Endodermal cell (in vitro differentiated cells): ENCODE data around the gene SPATA33. TPM values are rescaled to one million over a fixed set of nuclear protein-coding genes. Genes with fewer than 3 reads are reported as not detected.
A peak's percentile ranks its signal among the peaks of the same experiment; 100 is the strongest.
"Not testable (repeated sequence)": the region's sequence is repeated elsewhere in the genome, so short reads cannot be mapped to it uniquely, and the experiment has no call there.

ENCODE experiments used
- DNase-seq: peaks from one replicate; pipeline ENCODE4 v3.0.0-alpha.2; 2017
- H3K27ac ChIP-seq: 2 replicates; pipeline ENCODE4 v1.5.1; 2013; ENCODE audit warnings: mild to moderate bottlenecking, low read depth, low read length, moderate library complexity
- H3K27me3 ChIP-seq: 2 replicates; pipeline ENCODE4 v1.6.1; 2013; ENCODE audit warnings: mild to moderate bottlenecking, low read length, moderate library complexity; ENCODE audit not compliant: insufficient read depth, control insufficient read depth, poor library complexity, severe bottlenecking
- H3K36me3 ChIP-seq: 2 replicates; pipeline ENCODE4 v1.7.0; 2013; ENCODE audit warnings: mild to moderate bottlenecking, low read length, moderate library complexity; ENCODE audit not compliant: control insufficient read depth, insufficient read depth
- H3K4me1 ChIP-seq: one replicate; pipeline ENCODE4 v1.7.0; 2013; ENCODE audit warnings: low read length; ENCODE audit not compliant: control insufficient read depth, insufficient read depth
- H3K4me3 ChIP-seq: 2 replicates; pipeline ENCODE4 v1.5.1; 2013; ENCODE audit warnings: mild to moderate bottlenecking, low read length, moderate library complexity
- H3K9ac ChIP-seq: 2 replicates; pipeline ENCODE4 v1.6.1; 2013; ENCODE audit warnings: mild to moderate bottlenecking, low read length, moderate library complexity; ENCODE audit not compliant: poor library complexity, severe bottlenecking; ENCODE audit errors: extremely low read depth
- H3K9me3 ChIP-seq: 2 replicates; pipeline ENCODE4 v1.6.1; 2013; ENCODE audit warnings: mild to moderate bottlenecking, low read length, moderate library complexity; ENCODE audit not compliant: control insufficient read depth
- H3K27ac Mint-ChIP-seq: 2 replicates; pipeline ENCODE4 v1.8.0; 2020; ENCODE audit warnings: mixed read lengths
- H3K27me3 Mint-ChIP-seq: 2 replicates; pipeline ENCODE4 v1.8.0; 2021; ENCODE audit warnings: mild to moderate bottlenecking, mixed read lengths; ENCODE audit not compliant: insufficient read depth
- H3K36me3 Mint-ChIP-seq: 2 replicates; pipeline ENCODE4 v1.8.0; 2020; ENCODE audit warnings: low read depth, mixed read lengths
- H3K4me1 Mint-ChIP-seq: 2 replicates; pipeline ENCODE4 v1.8.0; 2020; ENCODE audit warnings: mixed read lengths
- H3K4me3 Mint-ChIP-seq: 2 replicates; pipeline ENCODE4 v1.8.0; 2020; ENCODE audit warnings: mild to moderate bottlenecking, moderate library complexity, mixed read lengths
- H3K9me3 Mint-ChIP-seq: 2 replicates; pipeline ENCODE4 v1.8.0; 2020; ENCODE audit warnings: mild to moderate bottlenecking, mixed read lengths
- CTCF ChIP-seq: fragments of 200-600 bp; sonication (generic); conservative IDR thresholded peaks from 2 replicates; pipeline ENCODE4 v1.5.0; 2021; ENCODE audit warnings: antibody characterized with exemption, mild to moderate bottlenecking
- WGBS, 2 experiments: methylation state at CpG; one replicate each; pipeline versions ENCODE4 v1.1.5 to v1.1.7; 2013; ENCODE audit warnings: missing lambda C conversion rate in 2 of 2, mixed read lengths in 1 of 2; ENCODE audit not compliant: insufficient coverage in 1 of 2, insufficient read length in 1 of 2; 5-methylcytosine and 5-hydroxymethylcytosine counted together
- total RNA-seq, 2 donors: library from RNA; stranded (reverse); fragmentation: NEBNext Ultra II Directional in 1 of 2; extraction: Animal tissue kit (Norgen Biotek cat#: 25700) in 1 of 2; gene quantifications; 2 replicates in 1 of 2; 3 replicates in 1 of 2; pipeline ENCODE4 v1.2.1, GENCODE V29; 2021

SPATA33 gene
- total RNA-seq, 2 donors from 2014 or later: 21.8 to 28.7 TPM

- Histone ChIP-seq H3K4me1 (peaks cover 4% of the 10 kb centered on the region), H3K9ac (no peak overlapping the region), H3K27me3 (no peaks in the 10 kb centered on the region), H3K4me3 (no peak overlapping the region), H3K36me3 (peaks cover 26% of the 10 kb centered on the region), H3K27ac (no peak overlapping the region), H3K9me3 (no peaks in the 10 kb centered on the region)
- no peaks in the 10 kb centered on the region for H3K27me3 Mint-ChIP-seq
- H3K4me1 Mint-ChIP-seq: peaks cover 4% of the 10 kb centered on the region
- TF ChIP-seq CTCF: no peak
- H3K36me3 Mint-ChIP-seq: peaks cover 31% of the 10 kb centered on the region
- no peak overlapping the region for H3K4me3 Mint-ChIP-seq
- WGBS, 2 experiments: 96 to 98% methylated on average over 17 to 19 of the region's 19 CpGs
- peak; percentile 47 for DNase-seq
- no peaks in the 10 kb centered on the region for H3K9me3 Mint-ChIP-seq
- no peak overlapping the region for H3K27ac Mint-ChIP-seq
These were observed 39.6 kb downstream of the SPATA33 start for GRCh38 chr16:89697161-89697615.

GRCh38 chr16:89697616-89698331, 40.1 kb downstream of the SPATA33 start:
- 95% methylated on average over 17 to 32 of the region's 32 CpGs for WGBS, 2 experiments
- Mint-ChIP-seq H3K4me1 (peaks cover 4% of the 10 kb centered on the region), H3K36me3 (peaks cover 26% of the 10 kb centered on the region), H3K9me3 (no peaks in the 10 kb centered on the region), H3K27ac (no peak overlapping the region), H3K4me3 (no peak overlapping the region), H3K27me3 (no peaks in the 10 kb centered on the region)
- H3K9ac ChIP-seq: no peak overlapping the region
- no peak overlapping the region for H3K4me3 ChIP-seq
- TF ChIP-seq CTCF: no peak
- no peaks in the 10 kb centered on the region for H3K27me3 ChIP-seq
- no peaks in the 10 kb centered on the region for H3K9me3 ChIP-seq
- DNase-seq: peak; percentile 52
- H3K4me1 ChIP-seq: peaks cover 4% of the 10 kb centered on the region
- H3K27ac ChIP-seq: no peak overlapping the region
- H3K36me3 ChIP-seq: peaks cover 21% of the 10 kb centered on the region

GRCh38 chr16:89698717-89699116, 41.1 kb downstream of the SPATA33 start:
- not testable (repeated sequence) for H3K27ac ChIP-seq, H3K27me3 Mint-ChIP-seq, H3K9me3 Mint-ChIP-seq, H3K4me3 Mint-ChIP-seq, H3K4me1 Mint-ChIP-seq, DNase-seq, H3K9ac ChIP-seq, H3K4me1 ChIP-seq, H3K9me3 ChIP-seq, H3K27me3 ChIP-seq, H3K27ac Mint-ChIP-seq, H3K4me3 ChIP-seq
- peaks cover 13% of the 10 kb centered on the region for H3K36me3 ChIP-seq
- H3K36me3 Mint-ChIP-seq: peaks cover 19% of the 10 kb centered on the region
- WGBS, 2 experiments: 96% methylated on average over 7 to 14 of the region's 14 CpGs

DNA sequence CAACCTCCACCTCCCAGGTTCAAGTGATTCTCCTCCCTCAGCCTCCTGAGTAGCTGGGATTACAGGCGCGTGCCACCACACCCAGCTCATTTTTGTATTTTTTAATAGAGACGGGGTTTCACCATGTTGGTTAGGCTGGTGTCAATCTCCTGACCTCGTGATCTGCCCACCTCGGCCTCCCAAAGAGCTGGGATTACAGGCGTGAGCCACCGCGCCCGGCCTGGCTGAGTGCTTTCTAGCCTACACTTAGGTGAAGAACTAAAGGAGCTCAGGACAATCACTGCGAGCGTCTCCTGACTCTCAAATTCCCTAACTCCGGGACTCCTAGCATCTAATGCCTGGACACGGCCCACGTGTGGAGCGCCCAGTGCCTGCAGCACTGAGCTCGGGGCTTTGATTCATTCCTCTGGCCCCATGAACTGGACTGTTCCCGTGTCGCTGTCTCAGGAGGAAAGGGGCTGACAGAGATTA, 42.0 kb downstream of the SPATA33 start:
- Mint-ChIP-seq H3K36me3 (peaks cover 16% of the 10 kb centered on the region), H3K4me3 (peak overlapping the region; percentile 69), H3K27ac (peak overlapping the region; percentile 82)
- WGBS, 2 experiments: 70 to 79% methylated on average over 13 to 18 of the region's 18 CpGs
- not testable (repeated sequence) for H3K27me3 ChIP-seq, H3K27me3 Mint-ChIP-seq, H3K9me3 ChIP-seq, H3K4me1 Mint-ChIP-seq, H3K9me3 Mint-ChIP-seq, DNase-seq, H3K4me1 ChIP-seq
- Histone ChIP-seq H3K27ac (peak overlapping the region; percentile 13), H3K9ac (peak overlapping the region; percentile 30), H3K36me3 (peaks cover 13% of the 10 kb centered on the region), H3K4me3 (peak overlapping the region; percentile 71)
